HG03108 (cell line): ENCODE measurements around the gene STARD13.

Source experiments
- ATAC-seq: cut with Tn5 transposase; IDR thresholded peaks from one replicate; pipeline ENCODE4 v1.9.1; 2021; ENCODE audit warnings: moderate library complexity; ENCODE audit not compliant: unreplicated experiment

Gene STARD13

DNA sequence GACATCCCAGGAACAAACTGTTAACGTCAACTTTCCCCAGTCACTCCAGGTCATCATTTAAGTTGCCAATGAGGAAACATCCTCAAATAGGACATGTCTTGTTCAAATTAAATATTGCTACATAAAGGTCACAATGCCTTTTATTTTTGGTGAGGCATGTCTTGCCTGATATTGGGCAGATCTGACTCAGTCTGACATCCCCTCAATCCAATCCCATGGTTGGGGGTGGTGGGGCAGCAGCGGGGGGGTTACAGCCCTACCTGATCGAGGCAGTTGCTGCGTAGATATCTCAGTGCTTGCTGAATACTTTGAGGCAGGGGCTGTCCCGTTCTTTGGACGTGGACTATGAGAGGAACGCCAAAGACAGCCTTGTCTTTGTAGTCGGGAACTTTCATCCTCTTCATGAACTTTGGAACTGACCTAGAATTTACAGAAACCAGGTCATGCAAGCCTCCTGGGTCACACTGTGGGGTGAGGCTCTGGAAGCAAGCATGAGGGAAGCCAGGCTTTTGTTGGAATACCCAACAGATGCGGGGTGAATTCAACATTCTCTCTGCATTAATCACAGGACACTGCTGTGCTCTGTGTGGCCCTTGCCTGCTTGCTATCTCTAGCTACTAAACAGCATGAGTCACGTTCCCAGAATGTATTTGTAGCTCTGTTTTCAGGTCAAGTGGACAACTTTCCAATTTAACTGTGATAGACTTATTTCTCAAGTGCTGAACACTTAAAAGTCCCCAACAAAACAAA, 159.6 kb downstream of the STARD13 start:
- no peak for ATAC-seq

- no peak for ATAC-seq
Observed at GRCh38 chr13:33123066-33123859, 162.3 kb downstream of the STARD13 start.

GRCh38 chr13:33119856-33120543, 165.6 kb downstream of the STARD13 start:
- ATAC-seq, result no peak

DNA sequence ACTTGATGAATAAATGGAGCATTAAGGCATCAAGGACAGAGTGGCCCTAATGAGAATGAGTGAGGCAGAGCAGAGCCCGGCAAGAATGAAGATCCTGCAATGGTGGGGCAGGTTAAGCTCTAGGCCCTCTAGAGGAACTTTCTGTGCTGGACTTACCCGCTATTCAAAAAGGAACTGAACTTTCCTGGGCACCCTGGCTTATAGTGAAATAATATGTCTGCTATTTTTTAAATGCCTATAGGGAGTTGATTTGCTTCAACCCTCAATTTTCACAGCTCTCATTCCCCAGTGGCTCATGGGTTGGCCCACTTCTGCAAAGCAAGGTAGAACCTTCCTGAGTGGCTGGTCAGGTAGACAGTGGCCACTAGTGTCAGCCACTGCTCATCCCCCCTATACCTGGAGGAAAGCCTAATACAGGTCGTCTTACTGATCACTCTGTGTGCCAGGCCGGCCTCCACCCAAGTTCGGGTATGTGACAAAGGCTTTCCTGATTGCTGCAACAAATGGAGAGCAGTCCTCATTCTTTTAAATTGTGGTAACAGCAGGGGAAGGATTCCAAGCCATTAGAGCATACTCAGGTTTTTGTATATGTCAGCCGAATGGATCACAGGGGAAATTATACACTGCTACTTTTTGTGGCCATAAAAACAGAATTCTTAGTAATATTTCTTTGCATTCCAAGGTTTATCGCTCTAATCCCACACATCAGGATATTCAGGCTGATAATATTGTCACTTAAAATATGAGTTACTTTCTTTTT, 166.4 kb downstream of the STARD13 start:
- no peak for ATAC-seq

DNA sequence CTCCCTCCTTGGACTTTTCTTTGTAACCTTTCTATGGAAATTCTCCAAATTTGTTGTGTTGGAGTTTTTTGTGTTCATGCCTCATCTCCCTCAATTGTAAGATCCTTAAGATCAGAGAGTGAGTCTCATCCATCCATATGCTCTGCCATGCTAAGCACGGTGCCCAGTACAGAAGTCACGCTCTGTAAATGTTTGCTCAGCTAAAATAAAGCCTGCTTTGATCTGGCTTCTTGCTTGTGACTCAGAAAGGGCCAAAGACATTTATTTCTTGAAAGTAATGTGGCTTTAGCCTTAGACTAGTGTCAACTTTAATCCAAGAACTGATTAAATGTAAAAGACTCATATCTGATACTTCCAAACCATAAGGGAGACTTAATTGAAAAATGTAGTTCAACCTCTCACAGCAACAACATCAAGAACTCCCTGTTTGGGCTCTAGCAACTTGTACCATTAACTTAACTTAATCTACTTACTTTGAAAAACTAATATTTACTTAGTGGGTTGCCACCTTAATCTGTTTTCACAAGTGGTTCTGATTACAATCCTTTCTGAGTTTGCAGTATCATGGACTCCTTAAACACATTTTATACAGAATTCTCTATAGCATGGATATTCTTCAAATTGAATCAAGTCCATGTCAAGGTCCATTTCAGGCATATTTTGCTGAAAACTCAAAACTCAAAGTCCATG, 169.1 kb downstream of the STARD13 start:
- no peak for ATAC-seq

DNA sequence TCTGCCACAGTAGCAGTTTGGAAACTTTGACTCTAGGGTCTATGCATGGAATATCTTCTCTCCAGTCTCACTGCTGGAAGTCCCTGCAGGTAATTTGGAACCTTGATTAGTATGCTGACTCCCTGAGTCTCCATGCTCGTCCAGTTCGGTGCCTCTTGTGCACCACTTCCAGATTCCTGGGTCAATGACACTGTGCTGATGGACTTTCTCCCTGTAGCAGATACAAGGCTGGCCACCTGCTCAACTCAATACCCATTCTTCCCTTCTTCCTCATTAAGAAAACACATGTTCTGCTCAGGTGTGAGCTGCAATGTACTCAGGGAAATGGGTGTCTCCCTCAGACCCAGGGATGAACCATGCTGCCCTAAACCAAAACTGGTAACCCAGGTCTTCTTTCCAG, 170.3 kb downstream of the STARD13 start:
- no peak for ATAC-seq

- ATAC-seq, result no peak
Observed at GRCh38 chr13:33114146-33114545, 171.4 kb downstream of the STARD13 start.

- no peak for ATAC-seq
Observed at GRCh38 chr13:33112766-33113165, 172.8 kb downstream of the STARD13 start.

- ATAC-seq, result no peak
Observed at GRCh38 chr13:33111414-33112110, 174.0 kb downstream of the STARD13 start.

DNA sequence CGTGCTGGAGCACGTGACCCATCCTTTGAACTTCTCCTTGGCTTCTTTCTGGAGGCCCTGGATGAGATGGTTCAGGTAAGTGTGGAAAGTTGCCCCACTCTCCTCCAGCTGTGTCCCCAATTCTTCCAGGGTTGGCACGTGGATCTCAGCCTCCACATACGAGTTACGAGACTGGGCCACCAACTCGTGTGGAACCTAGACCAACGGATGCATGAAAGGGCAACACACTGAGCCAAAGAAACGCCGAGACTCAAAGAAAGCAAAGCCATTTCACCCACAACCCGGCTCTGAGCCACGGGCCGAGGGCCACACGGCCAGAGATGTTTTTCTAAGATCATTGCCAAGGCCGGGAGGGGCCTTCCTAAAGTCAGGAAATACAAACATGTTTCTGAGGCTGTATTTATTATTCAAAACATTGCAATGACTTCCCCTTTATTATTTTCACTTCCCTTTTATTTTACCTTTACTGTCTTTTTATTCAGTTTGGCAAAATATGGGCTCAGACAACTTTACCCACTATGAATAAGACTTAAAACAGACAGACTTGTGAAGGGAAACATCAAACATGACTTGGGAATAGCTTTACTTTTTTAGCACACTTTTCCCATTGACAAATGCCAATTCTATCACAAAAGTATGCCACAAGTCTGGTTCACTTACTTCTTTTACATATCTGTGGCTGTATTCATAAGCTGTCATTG, 174.7 kb downstream of the STARD13 start:
- ATAC-seq, result peak; percentile 38

DNA sequence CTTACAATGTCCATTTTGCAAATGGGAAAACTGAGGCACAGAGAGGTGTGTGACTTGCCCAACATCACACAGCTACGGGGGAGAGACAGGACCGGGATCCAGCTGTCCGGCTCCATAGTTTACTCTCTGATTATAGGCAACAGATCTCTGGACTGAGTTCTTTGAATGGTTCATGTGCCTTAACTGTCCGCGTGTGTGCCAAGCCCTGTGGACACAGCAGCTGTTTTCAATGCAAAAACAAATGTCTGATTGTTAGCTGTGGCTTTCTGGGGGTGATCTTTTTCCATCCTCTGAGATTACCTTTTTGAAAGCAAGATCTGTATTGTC, 175.2 kb downstream of the STARD13 start:
- no peak for ATAC-seq

DNA sequence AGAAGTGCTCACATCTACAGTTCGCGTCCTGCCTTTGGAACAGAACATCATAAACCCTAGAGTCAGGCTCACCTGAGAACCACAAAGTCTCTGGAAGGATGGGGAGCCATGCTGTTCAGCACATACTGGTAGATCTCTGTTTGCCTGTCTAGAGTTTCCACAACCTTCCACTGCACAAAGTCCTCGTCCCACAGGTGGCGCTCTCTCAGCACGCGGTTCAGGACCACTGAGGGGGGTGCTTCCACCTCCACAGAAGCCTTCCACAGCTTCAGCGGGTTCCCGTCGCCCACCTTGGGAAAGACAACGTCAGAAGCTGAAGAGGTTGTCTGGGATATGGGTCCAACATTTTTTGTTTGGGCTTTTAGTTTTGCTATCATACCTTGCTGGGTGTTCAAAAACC, 175.8 kb downstream of the STARD13 start:
- ATAC-seq, result no peak

GRCh38 chr13:33109271-33109697, 176.3 kb downstream of the STARD13 start:
- no peak for ATAC-seq

GRCh38 chr13:33108620-33109019, 176.9 kb downstream of the STARD13 start:
- no peak for ATAC-seq

GRCh38 chr13:33107361-33107760, 178.2 kb downstream of the STARD13 start:
- no peak for ATAC-seq

DNA sequence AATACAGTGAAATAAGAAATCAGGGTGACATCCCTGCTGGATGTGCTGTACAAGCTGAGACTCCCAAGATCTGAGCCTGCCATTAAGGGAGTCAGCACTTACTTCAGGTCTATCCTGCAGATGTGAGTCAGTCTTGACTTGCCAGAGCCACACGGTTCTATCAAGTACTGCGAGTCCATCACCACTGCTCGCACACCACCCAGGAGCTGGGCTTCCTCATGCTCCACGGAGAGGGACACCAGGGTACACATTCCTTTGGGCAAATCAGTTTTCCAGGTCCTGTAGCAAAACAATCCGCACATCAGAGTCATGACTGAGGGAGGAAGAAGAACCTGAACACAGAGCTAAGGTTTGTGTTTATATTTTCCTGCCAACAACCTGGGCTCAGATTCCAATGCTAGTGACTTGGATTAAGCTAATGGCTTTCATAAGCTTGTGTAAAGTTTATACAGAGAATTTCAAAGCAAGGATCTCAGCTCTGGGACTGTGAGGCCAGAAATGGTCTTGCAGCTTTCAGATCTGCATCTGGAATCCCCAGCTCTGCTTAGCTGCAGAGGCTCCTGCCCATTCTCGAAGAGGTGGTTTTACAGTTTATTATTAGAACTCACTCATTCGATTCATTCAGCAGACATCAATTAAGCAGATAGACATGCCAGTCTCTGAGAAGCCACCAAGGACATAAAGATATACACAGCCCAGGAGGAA, 178.7 kb downstream of the STARD13 start:
- peak; percentile 34 for ATAC-seq

DNA sequence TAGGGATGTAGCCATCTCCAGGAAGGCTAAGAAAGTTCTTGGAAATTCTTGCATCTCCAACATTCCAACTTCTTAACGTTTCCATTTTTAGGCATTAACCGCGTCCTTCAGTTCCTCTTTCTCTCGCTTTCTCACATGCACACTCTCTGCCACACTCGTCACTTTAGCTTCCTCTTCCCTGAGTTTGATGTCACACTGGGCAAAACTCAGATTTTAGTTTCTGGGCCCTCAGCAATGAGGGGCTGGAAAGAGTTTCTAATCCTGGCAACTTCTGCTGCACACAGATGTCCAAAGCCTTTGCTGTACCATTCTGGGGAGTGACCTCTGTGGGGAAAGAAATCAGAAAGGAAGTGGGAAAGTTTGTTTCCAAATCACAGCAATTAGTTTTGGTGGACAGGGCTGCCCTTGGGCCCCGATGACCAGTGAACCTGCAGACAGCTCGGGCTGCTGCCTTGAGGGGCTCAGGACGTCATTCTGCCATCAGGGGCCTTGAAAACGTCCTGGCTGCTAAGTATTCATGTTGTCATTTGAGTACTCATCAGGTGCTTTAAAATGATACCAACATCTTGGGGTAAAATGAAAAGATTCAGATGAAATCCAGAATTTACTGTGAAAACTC, 180.1 kb downstream of the STARD13 start:
- no peak for ATAC-seq

GRCh38 chr13:33103457-33103856, 182.1 kb downstream of the STARD13 start:
- ATAC-seq, result no peak
